Stimulated activated CD4-positive, alpha-beta T cell treated with anti-CD3 and anti-CD28 coated beads, TNF-alpha, amount 100 ng/mL, for 1 hour (primary cell): Measurements from ENCODE around the gene CLDN15.

Experiments used
- DNase-seq, 3 donors: peaks; one replicate each; pipeline ENCODE4 v3.0.0-alpha.2; 2020; ENCODE audit warnings: low read depth in 3 of 3, low spot score in 1 of 3

CLDN15 gene

DNA sequence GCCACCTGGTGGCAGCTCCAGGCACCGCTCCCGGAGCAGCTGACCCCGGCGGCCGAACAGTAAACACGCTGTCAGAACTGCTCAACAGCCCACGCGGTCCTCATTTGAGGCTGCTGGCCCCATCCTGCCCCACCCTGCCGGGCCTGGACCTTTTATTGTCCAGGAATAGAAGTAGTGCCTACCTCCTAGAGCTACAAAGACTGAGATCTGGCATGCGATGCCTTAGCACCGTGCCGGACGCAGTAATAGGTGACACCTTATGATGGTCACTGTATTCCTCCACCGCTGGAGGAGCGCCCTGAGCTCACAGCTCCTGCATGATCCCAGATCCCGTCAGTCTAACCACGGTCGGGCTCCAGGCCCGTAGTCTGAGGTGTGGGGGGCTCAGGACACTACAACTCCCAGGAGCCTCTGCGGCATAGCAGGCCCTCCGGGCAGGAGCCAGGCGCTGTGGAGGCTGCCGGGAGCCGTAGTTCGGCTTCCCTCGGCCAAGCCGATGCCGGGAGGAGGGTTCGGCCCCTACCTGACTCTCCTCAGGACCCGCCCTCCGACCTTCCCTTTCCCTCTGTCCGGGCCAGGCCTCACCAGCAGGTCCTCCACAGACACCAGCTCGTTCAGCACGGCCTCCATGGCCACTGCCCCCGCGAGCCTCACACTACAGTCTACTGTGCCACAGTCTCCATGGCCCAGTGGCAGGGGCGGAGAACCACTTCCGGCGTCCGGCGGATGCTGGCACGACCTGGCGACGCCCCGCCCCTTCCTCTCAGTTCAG, 7.0 kb upstream of the CLDN15 start, which contains the start of gene FIS1:
FIS1 (minus strand) TSS at position 707 of the 772 bp plus-strand sequence; CDS start at position 630, 77 bp downstream.
- DNase-seq = peak; percentile 74 to 89 (median 79)

GRCh38 chr7:101243646-101244374, 6.2 kb upstream of the CLDN15 start:
- no peak for DNase-seq

- DNase-seq = no peak
Measured at GRCh38 chr7:101241443-101242349, 4.1 kb upstream of the CLDN15 start.

DNA sequence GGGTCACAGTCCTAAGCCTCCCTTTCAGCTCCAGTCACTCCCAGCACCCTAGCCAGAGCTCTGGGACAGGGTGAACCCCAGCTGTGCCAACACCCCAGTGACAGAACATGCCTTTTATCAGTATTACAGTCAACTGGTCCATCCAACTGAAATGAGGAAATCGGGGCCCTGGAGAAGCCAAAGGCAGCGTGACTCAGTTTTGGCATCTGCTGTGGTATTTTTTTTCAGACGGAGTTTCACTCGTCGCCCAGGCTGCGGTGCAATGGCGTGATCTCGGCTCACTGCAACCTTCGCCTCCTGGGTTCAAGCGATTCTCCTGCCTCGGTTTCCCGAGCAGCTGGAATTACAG, 3.4 kb upstream of the CLDN15 start:
- DNase-seq = no peak

GRCh38 chr7:101240226-101241014, 2.8 kb upstream of the CLDN15 start:
- DNase-seq = no peak

- no peak for DNase-seq
Measured at GRCh38 chr7:101239951-101240220, 2.3 kb upstream of the CLDN15 start.

GRCh38 chr7:101239191-101239950, 1.8 kb upstream of the CLDN15 start:
- DNase-seq = no peak

DNA sequence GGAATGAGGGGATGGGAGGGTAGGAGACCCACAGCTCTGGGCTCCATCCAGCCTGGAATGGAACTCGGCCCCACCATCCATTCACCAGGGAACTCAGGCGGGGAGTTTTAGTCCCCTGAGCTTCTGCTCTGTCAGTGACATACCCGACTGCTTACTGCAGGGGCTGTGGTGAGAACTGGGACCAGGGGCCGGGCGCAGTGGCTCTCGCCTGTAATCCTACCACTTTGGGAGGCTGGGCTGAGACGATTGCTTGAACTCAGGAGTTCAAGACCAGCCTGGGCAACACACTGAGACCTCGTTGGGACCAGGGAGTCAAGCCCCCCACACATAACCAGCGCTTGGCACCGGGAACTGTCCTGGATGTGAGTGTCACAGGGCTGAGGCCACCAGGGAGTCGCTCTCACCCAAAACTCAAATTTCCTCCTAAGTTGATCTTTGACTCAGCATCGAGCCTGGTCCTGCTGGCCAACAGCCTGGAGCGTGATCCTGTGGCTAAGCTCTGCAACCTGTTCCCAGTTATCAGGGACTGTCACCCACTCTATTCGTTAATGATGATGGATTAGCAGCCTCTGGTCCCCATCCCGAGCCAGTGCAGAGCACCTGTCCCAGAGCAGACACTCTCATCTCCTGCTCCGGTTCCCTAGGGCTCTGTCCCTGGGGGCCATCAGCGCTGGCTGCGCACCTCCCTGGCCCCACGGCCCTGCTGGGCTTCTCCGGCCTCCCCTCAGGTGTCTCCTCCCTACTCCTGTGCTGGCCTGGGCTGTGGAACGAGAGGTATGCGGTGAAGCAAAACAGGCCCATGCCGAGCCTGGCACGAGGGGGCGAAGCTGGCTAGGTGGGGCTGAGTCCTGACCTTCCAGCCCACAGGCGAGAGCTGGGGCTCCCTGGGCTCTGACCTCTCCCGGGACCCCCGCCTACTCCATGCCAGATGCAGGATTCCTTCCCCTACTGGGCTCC, 902 bp upstream of the CLDN15 start:
- DNase-seq = no peak

DNA sequence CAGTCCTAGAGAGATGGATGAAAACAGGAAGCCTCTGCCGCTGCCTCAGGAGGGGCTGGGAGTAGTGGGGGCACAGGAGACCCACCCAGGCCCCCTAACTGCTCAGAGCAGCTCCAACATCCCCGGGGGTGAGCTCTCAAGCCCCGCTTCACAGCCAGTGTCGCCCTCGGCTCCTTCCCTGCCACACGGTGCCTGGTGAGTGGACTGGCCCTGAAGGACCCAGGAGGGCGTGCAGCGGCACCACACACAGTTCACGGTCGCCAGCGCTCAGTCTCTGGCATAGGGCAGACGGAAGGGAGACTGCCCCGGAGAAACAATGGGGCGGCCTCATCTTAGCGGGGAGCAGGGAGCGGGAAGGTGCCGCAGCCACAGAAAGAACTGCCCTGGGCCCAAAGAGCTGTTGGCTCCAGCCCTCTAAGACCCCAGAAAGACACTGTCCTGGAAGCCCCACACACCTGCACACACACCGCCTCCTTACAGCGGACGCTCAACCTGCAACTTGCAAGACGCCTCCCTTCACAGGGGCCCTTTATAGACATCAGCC, 1.2 kb downstream of the CLDN15 start:
- DNase-seq = no peak

- DNase-seq = no peak
Measured at GRCh38 chr7:101235522-101235921, 2.1 kb downstream of the CLDN15 start.

- no peak for DNase-seq
Measured at GRCh38 chr7:101235050-101235449, 2.6 kb downstream of the CLDN15 start.

- no peak for DNase-seq
Measured at GRCh38 chr7:101234636-101235035, 3.0 kb downstream of the CLDN15 start.

DNA sequence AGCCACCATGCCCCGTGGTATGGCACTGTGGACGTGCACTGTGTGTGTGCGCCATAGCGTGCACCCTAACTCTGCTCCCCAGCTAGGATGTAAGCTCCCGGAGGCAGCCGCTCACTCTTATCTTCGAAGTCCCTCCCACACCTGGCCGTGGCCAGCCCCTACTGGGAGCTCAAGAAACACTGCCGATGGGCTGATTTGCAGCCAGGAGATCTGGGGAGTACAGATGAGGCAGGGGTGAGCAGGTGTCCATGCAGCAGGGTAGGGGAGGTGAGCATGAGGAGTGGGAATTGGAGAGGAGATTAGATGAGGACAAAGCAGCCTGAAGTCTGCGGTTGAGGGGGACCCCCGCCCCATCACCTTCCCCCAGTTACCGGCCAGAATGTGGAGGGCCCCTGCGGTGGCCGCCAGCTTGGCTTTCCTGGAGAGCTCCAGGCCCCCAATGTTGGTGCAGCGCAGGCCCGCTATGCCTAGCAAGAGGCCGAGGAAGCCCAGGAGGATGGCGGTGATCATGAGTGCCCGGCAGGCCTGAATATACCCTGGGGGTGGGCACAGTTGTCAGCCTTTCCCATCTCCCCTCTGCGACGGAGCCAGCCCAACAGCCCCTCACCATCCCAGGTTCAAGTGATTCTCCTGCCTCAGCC, 3.6 kb downstream of the CLDN15 start:
- no peak for DNase-seq

DNA sequence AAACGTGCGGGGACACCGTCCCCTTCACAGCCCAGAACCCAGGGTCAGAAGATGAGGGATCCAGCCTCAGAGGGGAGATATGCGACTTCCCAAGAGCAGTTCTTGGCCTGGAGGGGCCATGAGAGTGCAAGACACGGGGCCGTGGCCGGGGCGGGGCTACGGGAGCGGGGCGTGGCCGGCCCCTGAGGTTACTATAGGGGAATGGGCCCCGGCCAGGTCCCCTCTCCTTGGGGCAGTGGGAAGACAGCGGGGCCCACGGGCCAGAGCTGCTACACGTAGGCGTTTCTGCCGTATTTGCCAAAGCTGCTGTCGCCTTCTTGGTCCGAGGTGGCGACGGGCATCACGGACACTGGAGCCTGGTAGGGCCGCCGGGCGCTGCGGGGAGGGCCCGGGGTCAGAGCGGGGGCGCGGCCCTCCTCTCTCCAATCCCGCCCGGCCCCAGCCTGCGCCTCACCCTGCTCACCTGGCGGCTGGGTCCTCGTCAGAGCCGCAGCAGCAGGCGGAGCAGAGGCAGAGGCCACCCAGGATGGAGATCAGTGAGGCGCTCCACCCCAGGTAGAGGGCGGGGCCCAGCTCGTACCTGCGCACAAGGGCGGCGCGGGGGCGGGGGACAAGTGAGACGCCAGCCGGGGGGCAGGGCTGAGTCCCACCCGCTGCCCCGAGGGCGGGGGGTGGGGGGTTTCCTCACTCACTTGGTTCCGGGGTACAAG, 5.3 kb downstream of the CLDN15 start:
- DNase-seq = no peak

GRCh38 chr7:101231644-101232043, 6.0 kb downstream of the CLDN15 start:
- DNase-seq = no peak

- no peak for DNase-seq
Measured at GRCh38 chr7:101226721-101227120, 10.9 kb downstream of the CLDN15 start.

- no peak for DNase-seq
Measured at GRCh38 chr7:101225650-101226049, 12.0 kb downstream of the CLDN15 start.

DNA sequence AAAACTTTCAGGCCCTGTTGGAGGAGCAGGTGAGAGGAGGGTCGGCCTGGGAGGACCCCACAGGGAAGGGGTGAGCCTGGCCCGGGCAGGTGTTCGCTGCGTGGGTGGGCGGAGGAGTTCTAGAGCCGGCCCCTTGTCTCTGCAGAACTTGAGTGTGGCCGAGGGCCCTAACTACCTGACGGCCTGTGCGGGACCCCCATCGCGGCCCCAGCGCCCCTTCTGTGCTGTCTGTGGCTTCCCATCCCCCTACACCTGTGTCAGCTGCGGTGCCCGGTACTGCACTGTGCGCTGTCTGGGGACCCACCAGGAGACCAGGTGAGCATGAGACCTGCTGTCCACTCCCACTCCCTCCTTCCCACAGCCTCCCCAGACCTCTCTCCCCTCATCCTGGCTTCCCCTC, 14.1 kb downstream of the CLDN15 start:
- no peak for DNase-seq
